Measurements from ENCODE around the gene WDR43.

GRCh38 chr2:28991021-28991420 is 96.6 kb downstream of the WDR43 start:
- TF ChIP-seq CTCF (IDR thresholded peaks at IDR 0.05; ENCODE audit: low read depth, low read length, poor library complexity, severe bottlenecking): no peak
- no peak for TF ChIP-seq EZH2phosphoT487 (IDR thresholded peaks at IDR 0.05; ENCODE audit: borderline replicate concordance, low read length)
